NCI-H146 treated with DMSO at 0.1 percent for 48 hours (cell line): ENCODE results near the gene ZNRF1.
"Not testable (repeated sequence)": the region's sequence is repeated elsewhere in the genome, so short reads cannot be mapped to it uniquely, and the experiment has no call there.

ENCODE experiments used
- DNase-seq: peaks from one replicate; lab custom pipeline; 2025; ENCODE audit not compliant: unreplicated experiment; lab: John Stamatoyannopoulos, UW

Gene ZNRF1

GRCh38 chr16:74998481-74999218, at the start of gene ZNRF1:
ZNRF1 (plus strand) TSS chr16:74999024; CDS start chr16:74999672, 648 bp downstream.
- DNase-seq = no peak

- DNase-seq = no peak
Measured at GRCh38 chr16:74949309-74949708, 49.5 kb upstream of the ZNRF1 start.

- DNase-seq = no peak
Measured at GRCh38 chr16:74950511-74950910, 48.3 kb upstream of the ZNRF1 start.

- DNase-seq = no peak
Measured at GRCh38 chr16:74951206-74951605, 47.6 kb upstream of the ZNRF1 start.

- DNase-seq = no peak
Measured at GRCh38 chr16:74951681-74952080, 47.1 kb upstream of the ZNRF1 start.

- no peak for DNase-seq
Measured at GRCh38 chr16:74954763-74955162, 44.1 kb upstream of the ZNRF1 start.

GRCh38 chr16:74973304-74973703, 25.5 kb upstream of the ZNRF1 start:
- DNase-seq = no peak

- no peak for DNase-seq
Measured at GRCh38 chr16:74975591-74975990, 23.2 kb upstream of the ZNRF1 start.

GRCh38 chr16:74982256-74982655, 16.6 kb upstream of the ZNRF1 start:
- no peak for DNase-seq

GRCh38 chr16:74984194-74984528, 14.7 kb upstream of the ZNRF1 start:
- no peak for DNase-seq

- DNase-seq = peak; percentile 93
Measured at GRCh38 chr16:74984529-74985296, 14.1 kb upstream of the ZNRF1 start, which contains the start of gene WDR59. WDR59 (minus strand) TSS chr16:74985123; CDS start chr16:74985017, 106 bp downstream.

GRCh38 chr16:74987027-74987681, 11.7 kb upstream of the ZNRF1 start:
- no peak for DNase-seq

- not testable (repeated sequence) for DNase-seq
Measured at GRCh38 chr16:74989864-74990263, 9.0 kb upstream of the ZNRF1 start.

- no peak for DNase-seq
Measured at GRCh38 chr16:74990832-74991231, 8.0 kb upstream of the ZNRF1 start.

- DNase-seq = no peak
Measured at GRCh38 chr16:74991268-74991592, 7.6 kb upstream of the ZNRF1 start.

GRCh38 chr16:74991593-74992403, 7.0 kb upstream of the ZNRF1 start:
- DNase-seq = no peak

- no peak for DNase-seq
Measured at GRCh38 chr16:74995986-74996385, 2.8 kb upstream of the ZNRF1 start.

- DNase-seq = no peak
Measured at GRCh38 chr16:74997042-74997491, 1.8 kb upstream of the ZNRF1 start.

- DNase-seq = no peak
Measured at GRCh38 chr16:74999219-74999608, 390 bp downstream of the ZNRF1 start.

- peak; percentile 29 for DNase-seq
Measured at GRCh38 chr16:74999609-75000480, 1.0 kb downstream of the ZNRF1 start.
